Stomach (tissue), 9 donors: ENCODE data around the gene AKR1A1. TPM values are rescaled to one million over a fixed set of nuclear protein-coding genes. Genes with fewer than 3 reads are reported as not detected.
"Not testable (repeated sequence)": the region's sequence is repeated elsewhere in the genome, so short reads cannot be mapped to it uniquely, and the experiment has no call there.

Source experiments
- DNase-seq, 2 donors: peaks; one replicate each; pipeline versions ENCODE4 v3.0.0 to v3.0.0-alpha.2; 2013 to 2019
- H3K27ac ChIP-seq, 5 donors: fragments of 200-600 bp in 4 of 5; sonication (generic) in 4 of 5; one replicate each; pipeline ENCODE4 v1.5.1; 2013 to 2019; ENCODE audit warnings: mild to moderate bottlenecking in 1 of 5, moderate library complexity in 1 of 5
- H3K27me3 ChIP-seq, 3 donors: fragments of 200-600 bp; sonication (generic); one replicate each; pipeline ENCODE4 v1.5.1; 2017 to 2019; ENCODE audit warnings: mixed run types in 1 of 3
- H3K36me3 ChIP-seq, 4 donors: fragments of 200-600 bp; sonication (generic); 1 replicate in 3 of 4; 2 replicates in 1 of 4; pipeline ENCODE4 v1.5.1; 2016 to 2019
- H3K4me1 ChIP-seq, 4 donors: fragments of 200-600 bp; sonication (generic); one replicate each; pipeline ENCODE4 v1.5.1; 2016 to 2019
- H3K4me3 ChIP-seq, 4 donors: fragments of 200-600 bp; sonication (generic) in 3 of 4; one replicate each; pipeline ENCODE4 v1.5.1; 2016 to 2019; ENCODE audit warnings: mild to moderate bottlenecking in 1 of 4
- H3K9me3 ChIP-seq, 4 donors: fragments of 200-600 bp; sonication (generic); one replicate each; pipeline ENCODE4 v1.5.1; 2016 to 2019
- EP300 ChIP-seq: sonication (generic); formaldehyde crosslinking; IDR thresholded peaks from one replicate; pipeline ENCODE4 v1.6.1; 2017; ENCODE audit warnings: antibody characterized with exemption
- POLR2A ChIP-seq, 4 donors: fragments of 450-650 bp; IDR thresholded peaks; one replicate each; pipeline ENCODE4 v1.6.1; 2016; ENCODE audit warnings: antibody characterized with exemption in 4 of 4, control low read depth in 2 of 4, mild to moderate bottlenecking in 1 of 4, moderate library complexity in 1 of 4
- POLR2AphosphoS5 ChIP-seq, 3 donors: sonication (generic); formaldehyde crosslinking; IDR thresholded peaks; one replicate each; pipeline ENCODE4 v1.6.1; 2016; ENCODE audit warnings: antibody characterized with exemption in 3 of 3
- WGBS, 5 donors: extraction: QIAGEN DNeasy Blood & Tissue Kit in 3 of 5; methylation state at CpG; one replicate each; pipeline versions ENCODE4 v1.1.5 to v1.1.7; 2013 to 2018; 5-methylcytosine and 5-hydroxymethylcytosine counted together
- intact Hi-C: fragments of 100-400 bp; cut with DNase I; formaldehyde crosslinking; loops from one replicate; pipeline ENCODE4 v1.15.1; 2023; ENCODE audit warnings: low total_unique reads
- polyA plus RNA-seq, 3 donors: library from polyadenylated mRNA; stranded (reverse); fragments of 200-250 nt; gene quantifications; one replicate each; pipeline ENCODE4 v1.2.3, GENCODE V29; 2013
- total RNA-seq, 5 donors: library from RNA; depleted of rRNA; stranded (reverse); fragments of >200 nt; gene quantifications; one replicate each; pipeline versions ENCODE4 v1.1.0 to v1.2.3, GENCODE V29; 2014 to 2016
- TF ChIP-seq, protein P1 (sequence below), 7 experiments: fragments of 450-650 bp in 4 of 7; fragments of 200-600 bp in 3 of 7; sonication (generic) in 3 of 7; IDR thresholded peaks; one replicate each; pipeline ENCODE4 v1.5.1; 2016 to 2019; ENCODE audit warnings: antibody characterized with exemption in 7 of 7, control low read depth in 2 of 7, mild to moderate bottlenecking in 1 of 7
- donor health status: healthy with polysubstance abuse.
- donor health status: Bipolar disorder and iron deficiency.
- donor health status: healthy.

The AKR1A1 gene
- total and polyA plus RNA-seq, 8 donors, result 10.5 to 246 (median 184) TPM

DNA sequence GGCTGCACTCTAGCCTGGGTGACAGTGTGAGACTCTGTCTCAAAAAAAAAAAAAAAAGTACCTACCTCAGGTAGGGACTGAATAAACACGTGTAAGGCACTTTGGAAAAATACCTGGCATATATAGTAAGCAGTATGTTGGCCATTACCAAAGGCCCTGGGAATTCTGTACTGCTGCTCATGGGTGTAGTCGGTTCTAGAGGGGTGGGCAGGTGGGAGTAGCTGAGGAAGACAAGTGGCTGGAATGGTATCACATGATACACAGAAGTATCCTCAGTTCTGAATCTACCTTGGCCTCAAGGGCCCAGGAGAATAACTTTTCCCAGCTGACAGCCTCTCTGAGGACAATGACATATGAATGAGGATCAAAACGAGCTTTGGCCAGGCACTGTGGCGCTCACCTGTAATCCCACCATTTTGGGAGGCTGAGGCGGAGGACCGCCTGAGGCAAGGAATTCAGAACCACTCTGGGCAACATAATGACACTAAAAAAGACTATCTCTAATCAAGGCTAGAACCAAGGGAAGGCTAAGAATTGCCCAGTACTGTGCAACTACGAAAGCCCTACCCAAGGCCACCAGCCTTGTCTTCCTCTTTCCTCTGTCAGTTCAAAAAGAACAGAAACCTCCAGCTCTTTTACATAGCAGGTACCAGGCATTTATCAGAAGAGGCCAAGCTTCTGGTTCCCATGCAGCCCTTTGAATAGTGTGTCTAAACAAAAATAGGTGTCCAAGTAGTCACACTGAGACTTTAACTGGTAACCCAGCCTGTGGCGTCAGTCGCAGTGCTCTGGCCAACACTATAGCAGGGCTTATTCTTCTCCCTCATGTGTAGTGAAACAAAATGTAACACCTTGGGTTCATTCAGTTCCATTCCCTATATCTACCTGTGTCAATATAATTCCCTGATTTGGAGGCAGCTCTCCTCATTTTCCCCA, 40.3 kb upstream of the AKR1A1 start:
- 64 to 76% (median 66%) methylated on average over 9 of the region's 9 CpGs for WGBS, 5 donors
- no peaks in the 10 kb centered on the region for H3K9me3 ChIP-seq
- H3K4me1 ChIP-seq, result peaks cover 0 to 32% (median 12%) of the 10 kb centered on the region in 4 donors
- no peak for TF ChIP-seq POLR2AphosphoS5 (IDR thresholded peaks at IDR 0.05)
- TF ChIP-seq, protein P1, sequence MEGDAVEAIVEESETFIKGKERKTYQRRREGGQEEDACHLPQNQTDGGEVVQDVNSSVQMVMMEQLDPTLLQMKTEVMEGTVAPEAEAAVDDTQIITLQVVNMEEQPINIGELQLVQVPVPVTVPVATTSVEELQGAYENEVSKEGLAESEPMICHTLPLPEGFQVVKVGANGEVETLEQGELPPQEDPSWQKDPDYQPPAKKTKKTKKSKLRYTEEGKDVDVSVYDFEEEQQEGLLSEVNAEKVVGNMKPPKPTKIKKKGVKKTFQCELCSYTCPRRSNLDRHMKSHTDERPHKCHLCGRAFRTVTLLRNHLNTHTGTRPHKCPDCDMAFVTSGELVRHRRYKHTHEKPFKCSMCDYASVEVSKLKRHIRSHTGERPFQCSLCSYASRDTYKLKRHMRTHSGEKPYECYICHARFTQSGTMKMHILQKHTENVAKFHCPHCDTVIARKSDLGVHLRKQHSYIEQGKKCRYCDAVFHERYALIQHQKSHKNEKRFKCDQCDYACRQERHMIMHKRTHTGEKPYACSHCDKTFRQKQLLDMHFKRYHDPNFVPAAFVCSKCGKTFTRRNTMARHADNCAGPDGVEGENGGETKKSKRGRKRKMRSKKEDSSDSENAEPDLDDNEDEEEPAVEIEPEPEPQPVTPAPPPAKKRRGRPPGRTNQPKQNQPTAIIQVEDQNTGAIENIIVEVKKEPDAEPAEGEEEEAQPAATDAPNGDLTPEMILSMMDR (IDR thresholded peaks at IDR 0.05), result no peak
- H3K27ac ChIP-seq, result peak overlapping the region in 1 of 5 donors; percentile 1
- H3K4me3 ChIP-seq, result no peak overlapping the region
- DNase-seq, result no peak
- intact Hi-C loops, result no loop called here
- peaks cover 51 to 89% (median 75%) of the 10 kb centered on the region in 4 donors for H3K36me3 ChIP-seq
- no peaks in the 10 kb centered on the region for H3K27me3 ChIP-seq

DNA sequence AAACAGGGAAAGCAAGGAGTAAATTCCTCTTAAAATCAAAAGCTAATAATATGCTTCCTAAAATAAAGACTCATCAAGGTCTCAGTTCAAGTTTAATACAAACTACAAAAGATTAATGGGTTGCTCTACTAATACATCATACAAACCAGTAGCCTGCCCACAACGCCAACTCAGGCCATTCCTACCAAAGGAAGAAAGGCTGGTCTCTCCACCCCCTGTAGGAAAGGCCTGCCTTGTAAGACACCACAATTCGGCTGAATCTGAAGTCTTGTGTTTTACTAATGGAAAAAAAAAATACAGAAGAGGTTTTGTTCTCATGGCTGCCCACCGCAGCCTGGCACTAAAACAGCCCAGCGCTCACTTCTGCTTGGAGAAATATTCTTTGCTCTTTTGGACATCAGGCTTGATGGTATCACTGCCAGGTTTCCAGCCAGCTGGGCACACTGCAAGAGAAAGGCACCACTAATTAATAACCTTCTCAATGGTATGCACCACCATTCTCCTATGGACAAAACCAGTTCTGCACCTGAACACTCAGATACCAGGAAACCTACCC, 39.6 kb upstream of the AKR1A1 start:
- peaks cover 55 to 95% (median 83%) of the 10 kb centered on the region in 4 donors for H3K36me3 ChIP-seq
- no peak for DNase-seq
- no peaks in the 10 kb centered on the region for H3K9me3 ChIP-seq
- H3K4me1 ChIP-seq, result peaks cover 0 to 38% (median 16%) of the 10 kb centered on the region in 4 donors
- 68 to 87% (median 85%) methylated on average over 4 of the region's 4 CpGs for WGBS, 5 donors
- TF ChIP-seq, protein P1 (IDR thresholded peaks at IDR 0.05), result no peak
- no peak for TF ChIP-seq POLR2AphosphoS5 (IDR thresholded peaks at IDR 0.05)
- TF ChIP-seq POLR2A (IDR thresholded peaks at IDR 0.05), result no peak
- TF ChIP-seq EP300, result no peak
- peak overlapping the region in 1 of 5 donors; percentile 1 for H3K27ac ChIP-seq
- no peak overlapping the region for H3K4me3 ChIP-seq
- intact Hi-C loops, result no loop called here
- H3K27me3 ChIP-seq, result no peaks in the 10 kb centered on the region

DNA sequence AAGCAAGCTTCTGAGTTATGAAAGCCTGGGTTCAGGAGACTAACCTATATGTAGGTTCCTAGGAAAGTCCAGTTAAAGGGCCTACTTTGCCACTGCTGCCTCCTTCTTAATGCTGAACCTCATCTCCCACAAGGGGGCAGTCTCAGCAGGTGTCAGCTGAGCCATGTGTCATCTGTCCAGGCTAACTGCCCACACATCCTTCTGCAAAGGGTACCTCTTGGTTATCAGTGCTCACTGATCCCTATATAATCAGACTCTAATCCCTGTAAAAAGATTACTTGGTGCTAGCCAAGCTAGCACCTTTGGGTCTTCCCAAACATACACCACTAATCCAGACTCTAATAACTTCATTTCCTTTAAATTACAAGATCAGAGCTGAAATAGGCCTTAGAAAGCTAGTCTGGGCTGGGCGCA, 38.0 kb upstream of the AKR1A1 start:
- H3K4me1 ChIP-seq, result peaks cover 7 to 53% (median 28%) of the 10 kb centered on the region in 4 donors
- no peaks in the 10 kb centered on the region for H3K9me3 ChIP-seq
- TF ChIP-seq POLR2A (IDR thresholded peaks at IDR 0.05) (no peak), POLR2AphosphoS5 (IDR thresholded peaks at IDR 0.05) (peak in 1 of 3 donors; percentile 71)
- TF ChIP-seq, protein P1 (IDR thresholded peaks at IDR 0.05), result peak in 5 of 7 experiments; percentile 45 to 76 (median 57)
- H3K27me3 ChIP-seq, result no peaks in the 10 kb centered on the region
- DNase-seq, result peak; percentile 73 to 83
- 79 to 97% (median 94%) methylated on average over 1 of the region's 1 CpG for WGBS, 5 donors
- H3K36me3 ChIP-seq, result peaks cover 69 to 100% (median 97%) of the 10 kb centered on the region in 4 donors
- no peak overlapping the region for H3K4me3 ChIP-seq
- peak overlapping the region in 1 of 5 donors; percentile 5 for H3K27ac ChIP-seq
- intact Hi-C loops, result no loop called here

DNA sequence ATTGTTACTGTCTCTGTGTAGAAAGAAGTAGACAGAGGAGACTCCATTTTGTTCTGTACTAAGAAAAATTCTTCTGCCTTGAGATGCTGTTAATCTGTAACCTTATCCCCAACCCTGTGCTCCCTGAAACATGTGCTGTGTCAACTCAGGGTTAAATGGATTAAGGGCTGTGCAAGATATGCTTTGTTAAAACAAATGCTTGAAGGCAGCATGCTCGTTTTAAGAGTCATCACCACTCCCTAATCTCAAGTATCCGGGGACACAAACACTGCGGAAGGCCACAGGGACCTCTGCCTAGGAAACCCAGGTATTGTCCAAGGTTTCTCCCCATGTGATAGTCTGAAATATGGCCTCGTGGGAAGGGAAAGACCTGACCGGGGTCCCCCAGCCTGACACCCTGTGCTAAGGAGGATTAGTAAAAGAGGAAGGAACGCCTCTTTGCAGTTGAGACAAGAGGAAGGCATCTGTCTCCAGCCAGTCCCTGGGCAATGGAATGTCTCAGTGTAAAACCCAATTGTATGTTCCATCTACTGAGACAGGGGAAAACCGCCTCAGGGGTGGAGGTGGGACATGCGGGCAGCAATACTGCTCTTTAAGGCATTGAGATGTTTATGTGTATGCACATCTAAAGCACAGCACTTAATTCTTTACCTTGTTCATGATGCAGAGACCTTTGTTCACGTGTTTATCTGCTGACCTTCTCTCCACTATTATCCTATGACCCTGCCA, 36.9 kb upstream of the AKR1A1 start:
- 56 to 68% (median 60%) methylated on average over 9 of the region's 9 CpGs for WGBS, 5 donors
- Histone ChIP-seq H3K36me3 (peaks cover 73 to 99% (median 95%) of the 10 kb centered on the region in 4 donors), H3K27ac (peak overlapping the region in 1 of 5 donors; percentile 19), H3K4me1 (peaks cover 7 to 55% (median 25%) of the 10 kb centered on the region in 4 donors)
- intact Hi-C loops, DNase-seq, H3K9me3 ChIP-seq, H3K27me3 ChIP-seq, H3K4me3 ChIP-seq: not testable (repeated sequence)
